H1 (cell line): ENCODE measurements around the gene SLC25A21. TPM values are rescaled to one million over a fixed set of nuclear protein-coding genes. Genes with fewer than 3 reads are reported as not detected.

Experiments
- CTCF ChIA-PET: fragments of 300-600 bp; sonication (Branson Sonifier 250); formaldehyde crosslinking; loops from one replicate; lab custom pipeline; 2021; ENCODE audit not compliant: partially characterized antibody; lab: Charles Lee
- POLR2A ChIA-PET: fragments of 300-600 bp; sonication (Branson Sonifier 250); formaldehyde crosslinking; loops from one replicate; lab custom pipeline; 2021; ENCODE audit warnings: inconsistent platforms; ENCODE audit not compliant: partially characterized antibody; lab: Charles Lee
- DNase-seq, 2 experiments: peaks; one replicate each; pipeline versions ENCODE4 v3.0.0 to v3.0.0-alpha.2; 2010 to 2022; ENCODE audit warnings: low spot score in 2 of 2, low read depth in 1 of 2, mixed read lengths in 1 of 2
- FAIRE-seq: peaks from 2 replicates; lab custom pipeline; 2011; peaks lifted over from hg19 to GRCh38; lab: Jason Lieb, UNC
- H2AFZ ChIP-seq: 2 replicates; pipeline ENCODE4 v1.8.1; 2012; ENCODE audit warnings: low read length, inconsistent platforms
- H2AK5ac ChIP-seq: 2 replicates; pipeline ENCODE4 v1.6.1; 2013; ENCODE audit warnings: low read depth, low read length
- H2BK120ac ChIP-seq: replicated peaks from 2 replicates; pipeline ENCODE3; 2013; ENCODE audit warnings: low read depth, low read length, inconsistent platforms
- H2BK12ac ChIP-seq: 2 replicates; pipeline ENCODE4 v1.6.1; 2013; ENCODE audit warnings: low read depth, low read length
- H2BK15ac ChIP-seq: 2 replicates; pipeline ENCODE4 v1.6.1; 2013; ENCODE audit warnings: low read length
- H2BK20ac ChIP-seq: 2 replicates; pipeline ENCODE4 v1.6.1; 2013; ENCODE audit warnings: low read length
- H2BK5ac ChIP-seq: 2 replicates; pipeline ENCODE4 v1.6.1; 2013; ENCODE audit warnings: low read depth, low read length
- H3K14ac ChIP-seq: 2 replicates; pipeline ENCODE4 v1.6.1; 2013; ENCODE audit warnings: inconsistent platforms; ENCODE audit not compliant: insufficient read length
- H3K18ac ChIP-seq: 2 replicates; pipeline ENCODE4 v1.6.1; 2013; ENCODE audit warnings: low read length; ENCODE audit errors: extremely low read depth
- H3K23ac ChIP-seq: 2 replicates; pipeline ENCODE4 v1.6.1; 2013; ENCODE audit warnings: inconsistent platforms; ENCODE audit not compliant: insufficient read length
- H3K23me2 ChIP-seq: 2 replicates; pipeline ENCODE4 v1.6.1; 2013; ENCODE audit warnings: low read depth, low read length
- H3K27ac ChIP-seq: 2 replicates; pipeline ENCODE4 v1.6.1; 2011; ENCODE audit warnings: low read depth, low read length, inconsistent platforms
- H3K27me3 ChIP-seq, 4 experiments: replicated peaks in 1 of 4; 1 replicate in 1 of 4; 2 replicates in 3 of 4; pipeline versions ENCODE4 v1.6.1 to v1.8.1; 2011 to 2013; ENCODE audit warnings: low read length in 3 of 4, mild to moderate bottlenecking in 3 of 4, inconsistent platforms in 2 of 4, mixed read lengths in 2 of 4, moderate library complexity in 1 of 4; ENCODE audit not compliant: control insufficient read depth in 3 of 4, insufficient read depth in 3 of 4; ENCODE audit errors: extremely low read depth in 1 of 4
- H3K36me3 ChIP-seq, 4 experiments: 2 replicates each; pipeline versions ENCODE4 v1.6.1 to v1.8.1; 2011 to 2013; ENCODE audit warnings: mild to moderate bottlenecking in 4 of 4, low read length in 3 of 4, moderate library complexity in 2 of 4, control low read depth in 1 of 4, inconsistent platforms in 1 of 4; ENCODE audit not compliant: insufficient read depth in 4 of 4, control insufficient read depth in 2 of 4
- H3K4ac ChIP-seq: replicated peaks from 2 replicates; pipeline ENCODE3; 2013; ENCODE audit warnings: low read length, low read depth, mixed read lengths, inconsistent platforms; ENCODE audit not compliant: insufficient read length
- H3K4me1 ChIP-seq, 4 experiments: replicated peaks in 1 of 4; 1 replicate in 1 of 4; 2 replicates in 3 of 4; pipeline versions ENCODE4 v1.6.1 to v1.8.1; 2011 to 2013; ENCODE audit warnings: low read length in 3 of 4, inconsistent platforms in 2 of 4, mixed read lengths in 1 of 4; ENCODE audit not compliant: insufficient read depth in 4 of 4, control insufficient read depth in 3 of 4
- H3K4me2 ChIP-seq, 2 experiments: 2 replicates each; pipeline versions ENCODE4 v1.6.1 to v1.8.1; 2011 to 2013; ENCODE audit warnings: low read depth in 2 of 2, low read length in 2 of 2, control low read depth in 1 of 2, inconsistent platforms in 1 of 2, mild to moderate bottlenecking in 1 of 2; ENCODE audit not compliant: insufficient read depth in 1 of 2
- H3K4me3 ChIP-seq, 4 experiments: fragments of 200-600, 300-600 bp in 1 of 4; sonication (generic), shearing (Covaris generic), sonication (Bioruptor Twin) in 1 of 4; 2 replicates each; pipeline versions ENCODE4 v1.5.1 to v1.8.1; 2011 to 2016; ENCODE audit warnings: low read length in 4 of 4, low read depth in 3 of 4, control low read depth in 2 of 4, inconsistent platforms in 2 of 4, mild to moderate bottlenecking in 2 of 4, mixed read lengths in 1 of 4, moderate library complexity in 1 of 4; ENCODE audit not compliant: insufficient read depth in 2 of 4; ENCODE audit errors: extremely low read depth in 1 of 4
- H3K56ac ChIP-seq: replicated peaks from 2 replicates; pipeline ENCODE3; 2013; ENCODE audit warnings: low read depth, mild to moderate bottlenecking, mixed read lengths, low read length, inconsistent platforms; ENCODE audit not compliant: insufficient read length
- H3K79me1 ChIP-seq: 2 replicates; pipeline ENCODE4 v1.6.1; 2013; ENCODE audit warnings: low read depth, low read length, control low read depth
- H3K79me2 ChIP-seq, 2 experiments: 2 replicates each; pipeline versions ENCODE4 v1.6.1 to v1.8.1; 2012 to 2013; ENCODE audit warnings: low read length in 2 of 2, mild to moderate bottlenecking in 2 of 2, inconsistent platforms in 1 of 2; ENCODE audit not compliant: insufficient read depth in 2 of 2, control insufficient read depth in 1 of 2
- H3K9ac ChIP-seq, 4 experiments: replicated peaks in 1 of 4; 1 replicate in 1 of 4; 2 replicates in 3 of 4; pipeline versions ENCODE4 v1.6.1 to v1.8.1; 2011 to 2013; ENCODE audit warnings: low read depth in 3 of 4, low read length in 3 of 4, control low read depth in 2 of 4, mild to moderate bottlenecking in 2 of 4, moderate library complexity in 2 of 4, inconsistent platforms in 1 of 4; ENCODE audit errors: extremely low read depth in 1 of 4
- H3K9me3 ChIP-seq, 2 experiments: 2 replicates each; pipeline versions ENCODE4 v1.6.1 to v1.8.1; 2012 to 2013; ENCODE audit warnings: mild to moderate bottlenecking in 2 of 2, moderate library complexity in 2 of 2, control low read depth in 1 of 2, inconsistent platforms in 1 of 2, low read depth in 1 of 2, low read length in 1 of 2, mixed read lengths in 1 of 2; ENCODE audit not compliant: insufficient read depth in 2 of 2
- H4K20me1 ChIP-seq, 2 experiments: replicated peaks in 1 of 2; 2 replicates each; pipeline versions ENCODE3 to v1.8.1; 2011 to 2013; ENCODE audit warnings: inconsistent platforms in 2 of 2, low read length in 2 of 2, mild to moderate bottlenecking in 1 of 2; ENCODE audit not compliant: insufficient read depth in 2 of 2, control insufficient read depth in 1 of 2
- H4K5ac ChIP-seq: 2 replicates; pipeline ENCODE4 v1.6.1; 2013; ENCODE audit warnings: low read length, low read depth, mixed read lengths, inconsistent platforms; ENCODE audit not compliant: insufficient read length
- H4K8ac ChIP-seq: 2 replicates; pipeline ENCODE4 v1.8.0; 2013; ENCODE audit warnings: mild to moderate bottlenecking, moderate library complexity, low read length, inconsistent platforms; ENCODE audit not compliant: insufficient read depth; ENCODE audit errors: extremely low read depth
- H4K91ac ChIP-seq: replicated peaks from 2 replicates; pipeline ENCODE3; 2013; ENCODE audit warnings: low read length, mixed read lengths, inconsistent platforms; ENCODE audit not compliant: insufficient read length
- BACH1 ChIP-seq: IDR thresholded peaks from 2 replicates; pipeline ENCODE4 v1.6.1; 2012; ENCODE audit warnings: low read length, improper control_type of control experiment
- CBX8 ChIP-seq: fragments of 300-800, 300-1000 bp; sonication (generic); IDR thresholded peaks from 2 replicates; pipeline ENCODE4 v1.7.1; 2016; ENCODE audit warnings: low read depth, low read length, borderline replicate concordance
- CEBPB ChIP-seq: IDR thresholded peaks from 2 replicates; pipeline ENCODE4 v1.6.1; 2012; ENCODE audit warnings: low read depth, low read length
- WGBS, 2 experiments: shearing (Covaris generic) in 1 of 2; methylation state at CpG; one replicate each; pipeline versions ENCODE4 v1.1.6 to v1.1.7; 2013 to 2015; ENCODE audit warnings: low lambda C conversion rate in 2 of 2, mixed read lengths in 2 of 2, inconsistent platforms in 1 of 2, low coverage in 1 of 2, missing lambda C conversion rate in 1 of 2; ENCODE audit not compliant: insufficient replicate concordance in 2 of 2, insufficient coverage in 1 of 2, insufficient read length in 1 of 2; ENCODE audit errors: extremely low coverage in 1 of 2, missing lambda C conversion rate in 1 of 2; 5-methylcytosine and 5-hydroxymethylcytosine counted together
- polyA plus RNA-seq, 7 experiments: library from polyadenylated mRNA; depleted of rRNA in 3 of 7; stranded (reverse) in 5 of 7; unstranded in 2 of 7; fragments of >200 nt in 5 of 7; fragments of 200-250 nt in 2 of 7; gene quantifications; 1 replicate in 5 of 7; 2 replicates in 1 of 7; 4 replicates in 1 of 7; pipeline versions ENCODE4 v1.2.1 to v1.2.3, GENCODE V29; 2011 to 2013; ENCODE audit warnings: missing spikeins in 2 of 7, mixed read lengths in 2 of 7
- total RNA-seq: library from RNA; stranded (reverse); fragmentation: NEBNext Ultra II Directional; extraction: Animal tissue kit (Norgen Biotek cat#: 25700); gene quantifications from 2 replicates; pipeline ENCODE4 v1.2.1, GENCODE V29; 2021

The SLC25A21 gene
- total and polyA plus RNA-seq, 2 of the 8 experiments (the other 6 are each of a cell fraction or from before 2014, with no cell fraction given): 6.9 to 15.7 TPM

DNA sequence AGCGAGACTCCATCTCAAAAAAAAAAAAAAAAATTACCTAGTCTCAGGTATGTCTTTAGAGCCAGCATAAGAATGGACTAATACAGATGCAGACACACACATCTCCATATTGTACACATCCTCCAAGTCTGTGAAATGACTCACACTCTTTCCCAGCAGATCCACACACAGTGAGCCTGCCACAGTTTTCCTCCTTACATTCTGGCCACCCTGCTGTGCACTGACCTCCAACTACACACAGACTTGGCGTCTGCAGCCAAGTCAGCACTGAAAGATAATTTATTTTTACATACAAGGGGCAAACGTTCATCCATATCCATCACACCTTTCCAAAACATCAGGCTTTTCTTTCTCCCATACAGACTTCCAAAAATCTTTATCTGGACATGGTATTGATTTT is 115.9 kb downstream of the SLC25A21 start:
- CTCF ChIA-PET: no interaction called here
- WGBS, 2 experiments: 78% methylated on average over 3 of the region's 3 CpGs; no CpG with 5 or more reads in 1 of the 2 experiments
- H3K9me3 ChIP-seq: no peaks in the 10 kb centered on the region
- DNase-seq: peak in 1 of 2 experiments; percentile 21
- no peak overlapping the region for H2BK120ac ChIP-seq
- no peak for FAIRE-seq
- no peaks in the 10 kb centered on the region for H3K27me3 ChIP-seq
- no peak overlapping the region; the same call in 1 of the 2 replicates for H4K8ac ChIP-seq
- no peak for TF ChIP-seq CEBPB
- TF ChIP-seq CBX8: no peak
- TF ChIP-seq BACH1: no peak
- no peak overlapping the region for H2AK5ac ChIP-seq
- H3K23ac ChIP-seq: no peak overlapping the region
- no peak overlapping the region for H3K56ac ChIP-seq
- H3K9ac ChIP-seq: no peak overlapping the region
- no peak overlapping the region for H3K4ac ChIP-seq
- no peak overlapping the region for H4K5ac ChIP-seq
- no peak overlapping the region for H3K14ac ChIP-seq
- no peaks in the 10 kb centered on the region for H4K20me1 ChIP-seq
- no peaks in the 10 kb centered on the region for H3K79me1 ChIP-seq
- 0 out of 8 replicates have a peak, but pooled peaks cover 0 to 3% (median 0%) of the 10 kb centered on the region in 4 experiments for H3K36me3 ChIP-seq
- peaks cover 0 to 9% (median 1%) of the 10 kb centered on the region in 4 experiments; a peak in 4 of 7 replicates for H3K4me1 ChIP-seq
- no peak overlapping the region for H2BK12ac ChIP-seq
- H2BK15ac ChIP-seq: no peak overlapping the region
- H3K27ac ChIP-seq: no peak overlapping the region
- H2BK20ac ChIP-seq: no peak overlapping the region
- H4K91ac ChIP-seq: no peak overlapping the region
- H2AFZ ChIP-seq: no peak overlapping the region
- H2BK5ac ChIP-seq: no peak overlapping the region
- no peaks in the 10 kb centered on the region for H3K23me2 ChIP-seq
- H3K4me2 ChIP-seq: no peak overlapping the region
- H3K79me2 ChIP-seq: no peaks in the 10 kb centered on the region
- no peak overlapping the region for H3K4me3 ChIP-seq
- POLR2A ChIA-PET: no interaction called here
- H3K18ac ChIP-seq: no peak overlapping the region
